SKM-1 (cell line): ENCODE data around the gene KCNG2.

Experiments used
- DNase-seq: peaks from one replicate; lab custom pipeline; 2025; ENCODE audit not compliant: unreplicated experiment; lab: John Stamatoyannopoulos, UW

Gene KCNG2

DNA sequence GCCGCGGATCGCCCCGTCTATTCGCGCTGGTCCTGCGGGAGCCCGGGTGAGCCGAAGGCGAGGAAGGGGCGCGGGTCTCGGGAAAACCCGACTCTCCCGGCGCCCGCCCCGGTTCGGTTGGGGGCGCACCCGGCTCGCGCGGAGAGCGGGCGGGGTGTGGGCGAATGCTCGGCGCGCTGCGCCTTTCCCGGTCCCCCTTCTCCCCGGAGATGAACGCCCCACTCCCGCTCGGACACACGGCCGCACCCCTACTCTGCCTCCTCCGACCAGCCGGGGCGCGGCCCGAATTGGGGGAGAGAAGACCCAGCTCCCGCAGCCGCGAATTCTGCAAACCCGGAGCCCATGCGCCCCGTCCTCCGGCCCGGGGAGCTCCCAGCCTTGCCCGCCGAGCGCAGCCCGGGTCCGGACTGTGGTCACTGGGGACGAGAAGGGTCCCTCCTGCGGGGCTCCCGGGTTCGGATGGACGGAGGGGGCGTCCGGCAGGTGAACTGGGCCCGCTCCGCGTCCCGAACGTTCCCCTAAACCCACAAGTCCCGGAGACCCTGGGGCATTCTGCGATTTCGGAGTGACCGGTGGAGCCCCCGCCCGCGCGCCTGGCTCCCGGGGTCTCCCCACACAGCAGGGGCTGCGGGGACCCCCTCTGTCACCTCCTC lies 734 bp downstream of the KCNG2 start:
- DNase-seq = no peak

DNA sequence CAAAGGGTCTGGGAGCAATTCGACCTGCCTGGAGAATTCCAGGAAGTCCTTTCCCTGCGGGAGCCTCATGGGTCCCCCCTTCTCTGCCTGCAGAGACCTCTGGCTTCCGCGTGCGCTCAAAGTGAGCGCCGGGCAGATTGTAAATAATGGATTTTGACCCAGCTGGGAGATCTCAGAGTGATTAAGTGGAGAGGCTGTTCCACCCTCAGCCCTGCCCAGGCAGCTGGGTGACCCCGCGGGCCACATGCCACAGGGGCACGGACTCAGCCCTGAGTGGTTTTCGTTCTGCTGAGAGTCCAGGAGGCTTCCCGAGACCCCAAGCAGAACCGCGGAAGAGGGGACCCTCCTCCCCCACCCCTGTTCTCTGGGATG lies 1.2 kb downstream of the KCNG2 start:
- DNase-seq = no peak

- DNase-seq = no peak
These were observed 2.1 kb downstream of the KCNG2 start for GRCh38 chr18:79799619-79800370.

GRCh38 chr18:79800371-79801180 lies 2.8 kb downstream of the KCNG2 start:
- no peak for DNase-seq

GRCh38 chr18:79801217-79801616 lies 3.5 kb downstream of the KCNG2 start:
- no peak for DNase-seq

DNA sequence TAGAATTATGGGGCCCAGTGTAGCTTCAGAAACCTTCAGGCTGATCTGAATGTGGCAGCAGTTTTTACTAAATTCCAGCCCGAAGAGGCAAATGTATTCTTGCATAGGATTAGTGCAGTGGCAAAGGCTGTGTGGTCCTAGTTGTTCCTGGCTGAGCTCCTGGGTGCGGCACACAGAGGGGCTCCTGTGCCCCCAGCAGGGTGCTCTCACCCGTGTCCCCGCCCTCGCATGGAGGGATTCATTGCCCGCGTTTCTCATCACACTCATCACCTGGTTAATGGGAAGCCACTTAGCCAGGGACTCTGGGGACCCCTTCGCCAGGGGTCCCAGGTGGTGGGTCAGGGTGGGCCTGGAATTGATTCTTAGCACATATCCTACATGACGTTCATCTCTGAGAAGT lies 3.9 kb downstream of the KCNG2 start:
- DNase-seq = no peak

DNA sequence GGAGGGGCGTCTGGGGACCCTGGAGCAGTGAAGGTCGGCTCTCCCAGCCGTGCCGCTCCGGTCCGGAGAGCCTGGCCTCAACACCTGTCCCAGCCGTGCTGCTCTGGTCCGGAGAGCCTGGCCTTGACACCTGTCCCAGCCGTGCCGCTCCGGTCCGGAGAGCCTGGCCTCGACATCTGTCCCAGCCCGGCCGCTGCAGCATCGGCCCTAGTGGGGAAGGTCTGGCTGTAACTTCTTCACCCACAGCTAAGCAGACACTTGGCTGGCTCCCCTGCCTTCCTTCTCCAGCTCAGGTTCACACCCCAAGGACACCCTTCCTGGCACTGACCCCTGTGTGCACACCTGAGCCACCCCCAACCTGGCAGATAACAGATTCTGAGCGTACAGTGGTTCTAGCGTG lies 4.6 kb downstream of the KCNG2 start:
- no peak for DNase-seq

- no peak for DNase-seq
These were observed 5.9 kb downstream of the KCNG2 start for GRCh38 chr18:79803611-79804051.

- DNase-seq = no peak
These were observed 6.5 kb downstream of the KCNG2 start for GRCh38 chr18:79804130-79804787.

GRCh38 chr18:79805211-79805887 lies 7.6 kb downstream of the KCNG2 start:
- DNase-seq = no peak

DNA sequence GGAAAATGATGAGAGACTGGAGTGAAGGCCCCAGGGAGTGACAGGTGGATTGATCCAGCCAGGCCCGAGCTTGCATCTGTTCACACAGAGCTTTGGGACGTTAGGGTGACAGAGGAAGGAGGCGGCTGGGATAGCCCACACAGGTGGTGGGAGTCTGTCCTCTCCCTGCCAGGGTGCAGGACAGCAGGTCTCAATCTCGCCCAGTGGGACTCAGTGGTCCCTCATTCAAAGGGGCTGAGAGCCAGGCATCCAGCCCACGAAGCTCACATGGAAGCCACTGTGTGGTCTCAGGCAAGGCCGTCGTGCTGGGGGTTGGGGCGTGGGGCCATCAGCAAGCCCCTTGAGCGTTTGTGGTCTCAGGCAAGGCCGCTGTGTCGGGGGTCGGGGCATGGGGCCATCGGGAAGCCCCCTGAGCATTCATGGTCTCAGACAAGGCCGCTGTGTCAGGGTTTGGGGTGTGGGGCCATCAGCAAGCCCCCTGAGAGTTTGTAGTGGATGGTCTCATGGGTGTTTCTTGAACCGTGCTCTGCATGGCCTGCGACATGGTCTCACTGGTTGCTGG lies 8.3 kb downstream of the KCNG2 start:
- no peak for DNase-seq

- no peak for DNase-seq
These were observed 9.5 kb downstream of the KCNG2 start for GRCh38 chr18:79806976-79807841.

GRCh38 chr18:79809482-79810192 lies 11.9 kb downstream of the KCNG2 start:
- no peak for DNase-seq

GRCh38 chr18:79812052-79812451 lies 14.3 kb downstream of the KCNG2 start:
- no peak for DNase-seq

GRCh38 chr18:79814373-79814772 lies 16.6 kb downstream of the KCNG2 start:
- no peak for DNase-seq

DNA sequence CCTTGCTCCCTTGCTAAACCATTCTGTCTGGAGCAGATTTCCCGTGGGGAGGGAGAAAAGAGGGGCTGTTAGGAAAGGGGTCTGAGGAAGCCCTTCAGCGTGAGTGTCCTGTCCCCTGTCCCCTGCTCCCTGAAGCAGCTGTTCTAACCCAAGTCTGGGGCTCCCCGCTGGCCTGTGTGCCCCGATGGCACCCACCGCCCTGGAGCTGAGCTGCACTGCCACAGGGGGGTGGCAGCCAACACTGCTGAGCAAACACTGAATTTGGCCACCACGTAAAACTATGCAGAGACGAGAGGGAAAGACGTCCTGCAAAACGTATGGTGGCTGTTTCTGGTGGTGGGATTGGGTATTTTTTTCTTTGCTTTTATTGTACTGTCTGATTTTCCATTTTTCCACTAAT lies 17.9 kb downstream of the KCNG2 start:
- no peak for DNase-seq

DNA sequence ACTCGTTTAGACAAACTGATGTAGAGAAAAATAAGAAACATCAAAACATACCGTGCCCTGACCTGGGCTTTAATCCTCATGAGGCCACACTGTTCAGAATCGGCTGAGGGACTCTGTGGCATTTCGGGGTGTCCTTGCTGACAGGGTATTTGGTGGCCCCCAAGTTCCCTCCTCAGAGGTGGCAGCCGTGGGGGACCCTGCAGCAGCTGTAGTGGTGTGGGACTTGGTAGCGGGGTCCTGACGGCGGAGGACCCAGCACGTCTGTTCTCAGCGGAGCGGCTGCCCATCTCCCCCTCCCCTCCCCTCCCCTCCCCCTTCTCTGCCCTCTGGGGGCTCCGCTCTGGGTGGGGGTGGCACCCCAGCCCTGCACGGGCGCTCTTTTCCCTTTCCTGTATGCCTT lies 18.4 kb downstream of the KCNG2 start:
- DNase-seq = no peak

DNA sequence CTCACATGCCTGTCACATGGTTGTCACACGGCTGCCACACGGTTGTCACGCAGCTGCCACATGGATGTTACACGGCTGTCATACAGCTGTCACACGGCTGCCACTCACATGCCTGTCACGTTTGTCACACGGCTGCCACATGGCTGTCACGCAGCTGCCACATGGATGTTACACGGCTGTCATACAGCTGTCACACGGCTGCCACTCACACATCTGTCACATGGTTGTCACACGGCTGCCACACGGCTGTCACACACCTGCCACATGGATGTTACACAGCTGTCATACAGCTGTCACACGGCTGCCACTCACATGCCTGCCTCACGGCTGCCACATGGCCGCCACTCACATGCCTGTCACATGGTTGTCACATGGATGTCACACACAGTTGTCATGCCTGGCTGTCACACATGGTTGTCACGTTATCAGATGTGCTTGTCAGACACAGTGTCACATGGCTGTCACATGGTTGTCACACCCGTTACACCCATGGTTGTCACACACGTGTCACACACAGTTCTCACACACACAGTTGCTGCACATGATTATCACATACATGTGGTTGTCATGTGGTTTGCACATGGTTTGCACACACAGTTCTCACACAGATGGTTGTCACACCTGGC lies 19.4 kb downstream of the KCNG2 start:
- no peak for DNase-seq

DNA sequence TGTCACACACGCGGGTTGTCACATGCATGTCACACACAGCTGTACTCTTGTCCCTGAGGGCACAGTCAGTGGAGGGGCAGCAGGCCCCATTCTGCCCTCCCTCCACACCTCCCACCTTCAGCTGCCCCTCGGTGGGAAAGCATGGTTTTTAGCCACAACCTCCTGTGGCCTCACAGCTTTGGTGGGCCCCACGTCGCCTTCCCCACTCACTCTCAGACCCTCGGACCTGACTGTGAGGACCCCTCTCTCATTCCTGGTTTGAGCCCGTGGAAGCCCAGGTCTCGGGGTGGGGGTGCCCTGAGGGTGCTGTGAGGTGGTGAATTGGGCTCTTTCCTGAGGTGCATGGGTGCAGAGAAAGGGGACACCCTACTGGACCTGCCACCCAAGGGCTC lies 19.9 kb downstream of the KCNG2 start:
- no peak for DNase-seq
